ENCODE data around the gene THYN1.

THYN1 gene

DNA sequence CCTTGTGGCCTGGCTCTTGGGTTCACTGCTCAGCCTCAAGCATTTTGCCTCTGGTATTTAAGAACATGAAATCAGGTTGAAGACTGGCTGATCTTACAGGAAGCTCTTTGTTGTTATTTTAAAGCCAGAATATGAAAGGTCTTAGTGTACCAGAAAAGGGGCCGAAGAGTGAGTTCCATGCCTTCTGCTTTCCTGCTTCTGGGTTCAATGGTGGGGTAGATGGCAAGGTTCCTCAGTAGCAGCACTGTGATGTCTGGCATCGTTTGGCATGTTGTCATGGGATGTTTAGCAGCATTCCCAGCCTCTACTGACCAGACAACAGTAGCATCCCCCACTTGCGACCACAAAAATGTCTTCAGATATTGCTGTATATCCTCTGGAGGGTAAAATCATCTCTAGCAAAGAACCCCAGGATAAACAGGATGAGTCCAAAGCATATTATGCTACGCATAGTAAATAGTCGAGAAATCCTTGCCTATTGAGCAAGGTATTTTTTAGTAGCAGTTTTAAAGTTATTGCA is 26.3 kb downstream of the THYN1 start:
- H3K36me3 ChIP-seq (ENCODE audit: low read length) = no peaks in the 10 kb centered on the region
- no peak overlapping the region for H3K4me2 ChIP-seq (ENCODE audit: low read depth, low read length, poor library complexity, severe bottlenecking)
- H3K9ac ChIP-seq (ENCODE audit: low read length) = no peak overlapping the region
- no peak overlapping the region for H3K4me3 ChIP-seq (ENCODE audit: insufficient read depth, low read length, poor library complexity, severe bottlenecking)
- no peak overlapping the region for H2AFZ ChIP-seq (ENCODE audit: low read depth, low read length, severe bottlenecking)
- H4K20me1 ChIP-seq (ENCODE audit: low read depth, low read length) = peaks cover 9% of the 10 kb centered on the region; the same call in 1 of the 2 replicates
- H3K79me2 ChIP-seq (ENCODE audit: insufficient read depth, low read length) = peaks cover 18% of the 10 kb centered on the region
- no peak overlapping the region for H3K27ac ChIP-seq (ENCODE audit: low read depth, low read length)
- TF ChIP-seq EZH2phosphoT487 (conservative IDR thresholded peaks at IDR 0.05; ENCODE audit: low read length) = no peak
- TF ChIP-seq, protein P1, sequence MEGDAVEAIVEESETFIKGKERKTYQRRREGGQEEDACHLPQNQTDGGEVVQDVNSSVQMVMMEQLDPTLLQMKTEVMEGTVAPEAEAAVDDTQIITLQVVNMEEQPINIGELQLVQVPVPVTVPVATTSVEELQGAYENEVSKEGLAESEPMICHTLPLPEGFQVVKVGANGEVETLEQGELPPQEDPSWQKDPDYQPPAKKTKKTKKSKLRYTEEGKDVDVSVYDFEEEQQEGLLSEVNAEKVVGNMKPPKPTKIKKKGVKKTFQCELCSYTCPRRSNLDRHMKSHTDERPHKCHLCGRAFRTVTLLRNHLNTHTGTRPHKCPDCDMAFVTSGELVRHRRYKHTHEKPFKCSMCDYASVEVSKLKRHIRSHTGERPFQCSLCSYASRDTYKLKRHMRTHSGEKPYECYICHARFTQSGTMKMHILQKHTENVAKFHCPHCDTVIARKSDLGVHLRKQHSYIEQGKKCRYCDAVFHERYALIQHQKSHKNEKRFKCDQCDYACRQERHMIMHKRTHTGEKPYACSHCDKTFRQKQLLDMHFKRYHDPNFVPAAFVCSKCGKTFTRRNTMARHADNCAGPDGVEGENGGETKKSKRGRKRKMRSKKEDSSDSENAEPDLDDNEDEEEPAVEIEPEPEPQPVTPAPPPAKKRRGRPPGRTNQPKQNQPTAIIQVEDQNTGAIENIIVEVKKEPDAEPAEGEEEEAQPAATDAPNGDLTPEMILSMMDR (IDR thresholded peaks at IDR 0.05; ENCODE audit: insufficient read depth, low read length, poor library complexity, severe bottlenecking) = no peak
- no peaks in the 10 kb centered on the region for H3F3A ChIP-seq (ENCODE audit: insufficient read depth)
- no peaks in the 10 kb centered on the region for H3K9me3 ChIP-seq (ENCODE audit: insufficient read depth, low read length)
- no peaks in the 10 kb centered on the region for H3K9me2 ChIP-seq (replicated peaks; ENCODE audit: insufficient read depth, low read length)
- H3K27me3 ChIP-seq (ENCODE audit: low read length) = no peaks in the 10 kb centered on the region

DNA sequence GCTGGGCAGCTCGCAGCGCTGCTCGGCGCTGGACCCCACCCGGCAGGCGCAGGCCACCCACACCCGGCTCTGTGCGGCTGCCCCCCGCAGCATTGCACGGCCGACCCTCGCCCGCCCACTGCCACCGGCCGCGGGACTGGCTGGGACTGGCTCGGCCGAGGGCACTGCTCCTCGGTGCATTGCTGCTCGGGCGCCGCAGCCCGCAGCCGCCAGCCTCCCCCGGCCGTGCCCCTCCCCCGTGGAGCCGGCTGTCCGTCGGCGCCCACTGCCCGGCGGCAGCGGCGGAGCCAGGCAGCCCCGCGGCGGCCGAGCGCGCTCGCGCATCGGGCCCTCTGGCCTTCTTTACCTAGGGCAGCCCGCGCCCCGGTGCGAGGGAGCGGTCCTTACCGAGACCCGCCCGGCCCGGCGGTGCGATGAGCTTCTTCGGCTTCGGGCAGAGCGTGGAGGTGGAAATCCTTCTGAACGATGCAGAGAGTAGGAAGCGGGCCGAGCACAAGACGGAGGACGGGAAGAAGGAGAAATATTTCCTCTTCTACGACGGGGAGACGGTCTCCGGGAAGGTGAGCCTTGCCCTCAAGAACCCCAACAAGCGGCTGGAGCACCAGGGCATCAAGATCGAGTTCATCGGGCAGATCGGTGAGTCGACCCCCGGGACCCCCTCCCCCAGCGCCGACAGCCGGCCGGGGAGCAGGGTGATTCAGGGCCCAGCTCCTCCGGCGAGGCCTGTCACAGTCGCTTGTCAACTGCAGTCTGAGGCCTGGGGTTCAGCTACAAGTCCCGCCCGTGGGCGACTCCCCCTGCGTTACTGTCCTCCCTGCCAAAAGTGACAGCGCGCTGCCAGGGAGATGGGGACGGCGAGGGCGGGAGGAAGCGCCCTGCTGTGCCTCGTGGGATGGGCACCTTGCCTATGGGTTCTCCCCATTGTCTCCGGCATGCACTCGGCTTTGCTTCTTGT is 28.2 kb downstream of the THYN1 start:
- Histone ChIP-seq H3K27me3 (ENCODE audit: low read length) (no peaks in the 10 kb centered on the region), H2AFZ (ENCODE audit: low read depth, low read length, severe bottlenecking) (no peak overlapping the region), H3K4me2 (ENCODE audit: low read depth, low read length, poor library complexity, severe bottlenecking) (peak overlapping the region; percentile 71), H3K9ac (ENCODE audit: low read length) (peak overlapping the region; percentile 78), H3K27ac (ENCODE audit: low read depth, low read length) (no peak overlapping the region), H3K9me2 (replicated peaks; ENCODE audit: insufficient read depth, low read length) (no peaks in the 10 kb centered on the region), H3K4me3 (ENCODE audit: insufficient read depth, low read length, poor library complexity, severe bottlenecking) (peak overlapping the region; percentile 71), H3K36me3 (ENCODE audit: low read length) (no peaks in the 10 kb centered on the region), H3K79me2 (ENCODE audit: insufficient read depth, low read length) (peaks cover 34% of the 10 kb centered on the region), H3K9me3 (ENCODE audit: insufficient read depth, low read length) (no peaks in the 10 kb centered on the region), H4K20me1 (ENCODE audit: low read depth, low read length) (peaks cover 12% of the 10 kb centered on the region; the same call in 1 of the 2 replicates), H3F3A (ENCODE audit: insufficient read depth) (no peaks in the 10 kb centered on the region)
- TF ChIP-seq EZH2phosphoT487 (conservative IDR thresholded peaks at IDR 0.05; ENCODE audit: low read length) = no peak
- TF ChIP-seq, protein P1 (IDR thresholded peaks at IDR 0.05; ENCODE audit: insufficient read depth, low read length, poor library complexity, severe bottlenecking) = no peak

DNA sequence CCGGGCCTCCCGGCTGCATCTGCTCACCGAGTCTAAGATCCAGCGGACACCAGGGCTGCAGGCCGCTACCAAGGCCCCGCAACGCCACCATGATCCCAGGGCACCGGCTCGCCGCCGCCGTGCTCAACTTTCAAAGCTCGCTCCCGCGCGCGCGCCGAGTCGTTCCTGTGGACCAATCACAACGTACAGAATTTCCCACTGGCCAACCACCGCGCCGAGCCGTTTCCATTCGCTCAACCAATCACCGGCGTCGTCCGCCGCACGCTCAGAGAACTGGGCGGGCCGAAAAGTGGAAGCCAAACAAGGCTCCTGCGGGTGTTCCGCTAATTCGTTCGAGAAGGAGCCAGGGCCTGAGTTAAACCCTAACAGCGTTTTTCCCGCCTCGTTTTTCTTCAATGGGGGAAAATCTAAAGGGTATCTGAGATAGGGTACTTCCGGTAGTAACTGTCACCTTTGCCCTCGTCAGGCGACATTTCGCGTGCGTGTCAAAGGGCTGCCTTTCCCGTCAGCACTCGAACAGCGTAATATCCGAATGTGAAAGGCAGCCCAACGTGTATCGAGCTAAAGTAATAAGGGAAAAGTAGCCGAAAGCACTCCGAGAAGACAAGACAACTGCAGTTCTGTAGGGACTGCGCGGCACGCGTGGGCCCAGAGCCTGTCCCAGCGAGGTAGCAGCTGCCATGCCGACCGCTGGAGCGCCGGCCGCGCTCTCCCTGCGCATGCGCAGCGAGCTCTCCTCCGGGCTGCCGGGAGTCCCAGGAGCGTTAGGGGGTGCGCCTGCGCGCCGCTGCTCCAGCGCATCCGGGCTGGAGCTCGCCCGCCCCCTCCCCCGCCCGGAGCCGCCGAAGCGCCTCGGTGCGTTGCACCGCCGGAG is 29.1 kb downstream of the THYN1 start, which contains the start of the genes NCAPD3 and VPS26B:
Gene NCAPD3 (minus strand): TSS at position 132 of the 874 bp plus-strand sequence. CDS start 41 bp downstream, at position 91.
Gene VPS26B (plus strand): TSS at position 836 of the 874 bp plus-strand sequence. CDS start 452 bp downstream, outside the sequence.
- Histone ChIP-seq H3K9ac (ENCODE audit: low read length) (peak within 1 kb of the TSS; percentile 78), H2AFZ (ENCODE audit: low read depth, low read length, severe bottlenecking) (peak within 1 kb of the TSS; percentile 52), H3K79me2 (ENCODE audit: insufficient read depth, low read length) (peaks cover 37% of the 10 kb centered on the region), H3F3A (ENCODE audit: insufficient read depth) (no peaks in the 10 kb centered on the region), H3K36me3 (ENCODE audit: low read length) (no peaks in the 10 kb centered on the region), H3K4me3 (ENCODE audit: insufficient read depth, low read length, poor library complexity, severe bottlenecking) (peak within 1 kb of the TSS; percentile 71), H3K27me3 (ENCODE audit: low read length) (no peaks in the 10 kb centered on the region), H3K9me2 (replicated peaks; ENCODE audit: insufficient read depth, low read length) (no peaks in the 10 kb centered on the region), H3K27ac (ENCODE audit: low read depth, low read length) (peak within 1 kb of the TSS; percentile 71), H4K20me1 (ENCODE audit: low read depth, low read length) (peaks cover 12% of the 10 kb centered on the region; the same call in 1 of the 2 replicates), H3K4me2 (ENCODE audit: low read depth, low read length, poor library complexity, severe bottlenecking) (peak within 1 kb of the TSS; percentile 71), H3K9me3 (ENCODE audit: insufficient read depth, low read length) (no peaks in the 10 kb centered on the region)
- TF ChIP-seq, protein P1 (IDR thresholded peaks at IDR 0.05; ENCODE audit: insufficient read depth, low read length, poor library complexity, severe bottlenecking) = no peak
- TF ChIP-seq EZH2phosphoT487 (conservative IDR thresholded peaks at IDR 0.05; ENCODE audit: low read length) = no peak

Data from SU-DHL-6 (cell line).